ENCODE results near the gene GRB10. TPM values are rescaled to one million over a fixed set of nuclear protein-coding genes. Genes with fewer than 3 reads are reported as not detected.
"Not testable (repeated sequence)": the region's sequence is repeated elsewhere in the genome, so short reads cannot be mapped to it uniquely, and the experiment has no call there.

The GRB10 gene
- total RNA-seq, 4 donors from 2014 or later: 54.0 to 69.1 (median 61.6) TPM

GRCh38 chr7:50554431-50555322 is 228.0 kb downstream of the GRB10 start:
- peaks cover 0 to 16% (median 0%) of the 10 kb centered on the region in 4 donors for H3K27me3 ChIP-seq
- WGBS: 81% methylated on average over 10 of the region's 14 CpGs
- H3K27ac ChIP-seq (replicated peaks in 1 of 4): no peak overlapping the region
- no peaks in the 10 kb centered on the region for H3K9me3 ChIP-seq
- intact Hi-C loops (cut with DNase I): loop anchor here (5.0 kb wide), 1 partner anchor 87 kb away; no protein-coding TSS in a partner anchor
- no peak for DNase-seq (ENCODE audit: extremely low spot score)
- no peak for TF ChIP-seq POLR2A (IDR thresholded peaks at IDR 0.05; ENCODE audit: low read depth)
- H3K4me1 ChIP-seq: peaks cover 0 to 11% (median 5%) of the 10 kb centered on the region in 4 donors
- no peaks in the 10 kb centered on the region for H3K36me3 ChIP-seq
- no peak overlapping the region for H3K4me3 ChIP-seq

GRCh38 chr7:50553973-50554372 is 228.7 kb downstream of the GRB10 start:
- Histone ChIP-seq H3K27me3 (peaks cover 0 to 13% (median 0%) of the 10 kb centered on the region in 4 donors), H3K9me3 (peaks cover 0 to 1% (median 0%) of the 10 kb centered on the region in 4 donors), H3K36me3 (no peaks in the 10 kb centered on the region), H3K4me1 (peaks cover 0 to 11% (median 5%) of the 10 kb centered on the region in 4 donors), H3K27ac (replicated peaks in 1 of 4) (no peak overlapping the region), H3K4me3 (no peak overlapping the region)
- no peak for TF ChIP-seq POLR2A (IDR thresholded peaks at IDR 0.05; ENCODE audit: low read depth)
- 34% methylated on average over 3 of the region's 3 CpGs for WGBS
- no peak for DNase-seq (ENCODE audit: extremely low spot score)
- intact Hi-C loops (cut with DNase I): loop anchor here (5.0 kb wide), 1 partner anchor 87 kb away; no protein-coding TSS in a partner anchor

GRCh38 chr7:50552921-50553320 is 229.8 kb downstream of the GRB10 start:
- no peaks in the 10 kb centered on the region for H3K36me3 ChIP-seq
- H3K4me1 ChIP-seq: peaks cover 0 to 11% (median 5%) of the 10 kb centered on the region in 4 donors
- no peak for DNase-seq (ENCODE audit: extremely low spot score)
- TF ChIP-seq POLR2AphosphoS5 (IDR thresholded peaks at IDR 0.05) (no peak), EP300 (IDR thresholded peaks at IDR 0.05) (no peak), POLR2A (IDR thresholded peaks at IDR 0.05; ENCODE audit: low read depth) (no peak), CTCF (IDR thresholded peaks at IDR 0.05) (no peak)
- H3K27ac ChIP-seq (replicated peaks in 1 of 4): no peak overlapping the region
- intact Hi-C loops (cut with DNase I): loop anchor here (5.0 kb wide), 1 partner anchor 86 kb away; no protein-coding TSS in a partner anchor
- WGBS: 35% methylated on average over 4 of the region's 4 CpGs
- peaks cover 0 to 12% (median 0%) of the 10 kb centered on the region in 4 donors for H3K27me3 ChIP-seq
- no peak overlapping the region for H3K4me3 ChIP-seq
- peaks cover 0 to 4% (median 0%) of the 10 kb centered on the region in 4 donors for H3K9me3 ChIP-seq

- Histone ChIP-seq H3K27me3 (peaks cover 0 to 12% (median 0%) of the 10 kb centered on the region in 4 donors), H3K4me3 (no peak overlapping the region), H3K27ac (replicated peaks in 1 of 4) (no peak overlapping the region), H3K9me3 (peaks cover 0 to 4% (median 0%) of the 10 kb centered on the region in 4 donors), H3K36me3 (no peaks in the 10 kb centered on the region), H3K4me1 (peaks cover 0 to 11% (median 3%) of the 10 kb centered on the region in 4 donors)
- WGBS: 58% methylated on average over 4 of the region's 4 CpGs
- TF ChIP-seq EP300 (IDR thresholded peaks at IDR 0.05): no peak
- TF ChIP-seq CTCF (IDR thresholded peaks at IDR 0.05): no peak
- TF ChIP-seq POLR2A (IDR thresholded peaks at IDR 0.05; ENCODE audit: low read depth): no peak
- TF ChIP-seq POLR2AphosphoS5 (IDR thresholded peaks at IDR 0.05): no peak
- intact Hi-C loops (cut with DNase I): loop anchor here (5.0 kb wide), 1 partner anchor 85 kb away; no protein-coding TSS in a partner anchor
- no peak for DNase-seq (ENCODE audit: extremely low spot score)
These were observed 230.6 kb downstream of the GRB10 start for GRCh38 chr7:50552139-50552538.

GRCh38 chr7:50545613-50546012 is 237.1 kb downstream of the GRB10 start:
- 92% methylated on average over 4 of the region's 4 CpGs for WGBS
- peak; percentile 88 for DNase-seq (ENCODE audit: extremely low spot score)
- H3K27ac ChIP-seq (replicated peaks in 1 of 4); H3K4me1 ChIP-seq; intact Hi-C loops (cut with DNase I); H3K9me3 ChIP-seq; H3K4me3 ChIP-seq; H3K36me3 ChIP-seq; H3K27me3 ChIP-seq: not testable (repeated sequence)

- 66% methylated on average over 6 of the region's 6 CpGs for WGBS
- H3K27ac ChIP-seq (replicated peaks in 1 of 4): no peak overlapping the region
- H3K9me3 ChIP-seq: peaks cover 0 to 4% (median 0%) of the 10 kb centered on the region in 4 donors
- no peaks in the 10 kb centered on the region for H3K4me1 ChIP-seq
- peak; percentile 68 for DNase-seq (ENCODE audit: extremely low spot score)
- TF ChIP-seq EP300 (IDR thresholded peaks at IDR 0.05) (no peak), POLR2AphosphoS5 (IDR thresholded peaks at IDR 0.05) (no peak), CTCF (IDR thresholded peaks at IDR 0.05) (no peak), POLR2A (IDR thresholded peaks at IDR 0.05; ENCODE audit: low read depth) (no peak)
- intact Hi-C loops (cut with DNase I): no loop called here
- H3K27me3 ChIP-seq: peaks cover 0 to 10% (median 0%) of the 10 kb centered on the region in 4 donors
- H3K4me3 ChIP-seq: no peak overlapping the region
- no peaks in the 10 kb centered on the region for H3K36me3 ChIP-seq
These were observed 237.7 kb downstream of the GRB10 start for GRCh38 chr7:50544992-50545391.
